B cell (primary cell): ENCODE data around the gene CD55. TPM values are rescaled to one million over a fixed set of nuclear protein-coding genes. Genes with fewer than 3 reads are reported as not detected.

Source experiments
- ATAC-seq: fragments of 200-7000 bp; cut with Tn5 transposase; one replicate; pipeline ENCODE4 v1.10.0; 2021; ENCODE audit warnings: low read depth, mild to moderate bottlenecking, moderate number of reproducible peaks, moderate library complexity
- CTCF ChIA-PET: fragments of 350-600 bp; sonication (Branson Sonifier 250); formaldehyde crosslinking; loops from one replicate; lab custom pipeline; 2021; ENCODE audit warnings: antibody characterized with exemption, inconsistent platforms; lab: Charles Lee
- POLR2A ChIA-PET: fragments of 350-600 bp; sonication (Branson Sonifier 250); formaldehyde crosslinking; loops from one replicate; lab custom pipeline; 2021; ENCODE audit warnings: antibody characterized with exemption; lab: Charles Lee
- DNase-seq: peaks from one replicate; pipeline ENCODE4 v3.0.0; 2013
- H2AFZ ChIP-seq: 2 replicates; pipeline ENCODE4 v1.6.1; 2012; ENCODE audit warnings: mild to moderate bottlenecking, low read depth, low read length; ENCODE audit not compliant: insufficient read depth, poor library complexity, severe bottlenecking
- H3K27ac ChIP-seq, 2 donors: 1 replicate in 1 of 2; 2 replicates in 1 of 2; pipeline ENCODE4 v1.5.1; 2012 to 2013; ENCODE audit warnings: low read length in 2 of 2, mild to moderate bottlenecking in 2 of 2, moderate library complexity in 1 of 2
- H3K27me3 ChIP-seq, 4 experiments: fragments of 200-600 bp in 1 of 4; sonication (generic) in 1 of 4; replicated peaks in 1 of 4; 1 replicate in 2 of 4; 2 replicates in 2 of 4; pipeline versions ENCODE4 v1.6.1 to v1.7.0; 2013 to 2016; ENCODE audit warnings: low read length in 3 of 4, mild to moderate bottlenecking in 2 of 4, mixed read lengths in 1 of 4, moderate library complexity in 1 of 4; ENCODE audit not compliant: insufficient read depth in 4 of 4, control insufficient read depth in 3 of 4; ENCODE audit errors: control extremely low read depth in 1 of 4
- H3K36me3 ChIP-seq, 2 experiments: replicated peaks in 1 of 2; 1 replicate in 1 of 2; 2 replicates in 1 of 2; pipeline versions ENCODE4 v1.6.1 to v1.7.1; 2013; ENCODE audit warnings: low read length in 1 of 2; ENCODE audit not compliant: insufficient read depth in 2 of 2, control insufficient read depth in 1 of 2; ENCODE audit errors: control extremely low read depth in 1 of 2, extremely low read depth in 1 of 2
- H3K4me1 ChIP-seq, 2 donors: fragments of 200-600 bp in 1 of 2; sonication (generic) in 1 of 2; 1 replicate in 1 of 2; 2 replicates in 1 of 2; pipeline versions ENCODE4 v1.5.1 to v1.6.1; 2013 to 2017; ENCODE audit warnings: low read length in 2 of 2; ENCODE audit not compliant: control insufficient read depth in 2 of 2, insufficient read depth in 2 of 2
- H3K4me2 ChIP-seq: replicated peaks from 2 replicates; pipeline ENCODE3; 2012; ENCODE audit warnings: mild to moderate bottlenecking, low read depth, low read length; ENCODE audit not compliant: poor library complexity, severe bottlenecking
- H3K4me3 ChIP-seq, 5 experiments: fragments of 200-600 bp in 1 of 5; sonication (generic) in 1 of 5; 1 replicate in 3 of 5; 2 replicates in 2 of 5; pipeline versions ENCODE4 v1.5.1 to v1.7.0; 2011 to 2016; ENCODE audit warnings: low read length in 4 of 5, mild to moderate bottlenecking in 4 of 5, low read depth in 2 of 5, control low read depth in 1 of 5, moderate library complexity in 1 of 5; ENCODE audit not compliant: insufficient read depth in 1 of 5; ENCODE audit errors: control extremely low read depth in 1 of 5, extremely low read depth in 1 of 5
- H3K79me2 ChIP-seq: fragments of 200-600 bp; sonication (generic); one replicate; pipeline ENCODE4 v1.6.0; 2016; ENCODE audit warnings: low read length; ENCODE audit not compliant: control insufficient read depth, insufficient read depth
- H3K9ac ChIP-seq: fragments of 200-600 bp; sonication (generic); 2 replicates; pipeline ENCODE4 v1.6.1; 2017; ENCODE audit warnings: mild to moderate bottlenecking, low read length, moderate library complexity
- H3K9me3 ChIP-seq, 3 donors: one replicate each; pipeline versions ENCODE4 v1.6.1 to v1.7.1; 2013; ENCODE audit warnings: low read length in 2 of 3; ENCODE audit not compliant: control insufficient read depth in 2 of 3, insufficient read depth in 1 of 3; ENCODE audit errors: control extremely low read depth in 1 of 3
- H4K20me1 ChIP-seq: 2 replicates; pipeline ENCODE4 v1.6.0; 2012; ENCODE audit warnings: mild to moderate bottlenecking, low read length; ENCODE audit not compliant: insufficient read depth, control insufficient read depth, poor library complexity, severe bottlenecking
- H3K27ac Mint-ChIP-seq: one replicate; pipeline ENCODE4 v1.8.0; 2021; ENCODE audit warnings: mixed read lengths
- H3K27me3 Mint-ChIP-seq: one replicate; pipeline ENCODE4 v1.8.0; 2021; ENCODE audit warnings: mixed read lengths
- H3K4me1 Mint-ChIP-seq: one replicate; pipeline ENCODE4 v1.8.0; 2021; ENCODE audit warnings: mixed read lengths
- H3K4me3 Mint-ChIP-seq: one replicate; pipeline ENCODE4 v1.8.0; 2021; ENCODE audit warnings: mixed read lengths
- H3K9me3 Mint-ChIP-seq: one replicate; pipeline ENCODE4 v1.8.0; 2022; ENCODE audit warnings: mixed read lengths; ENCODE audit not compliant: insufficient read depth
- EZH2 ChIP-seq: IDR thresholded peaks from 2 replicates; pipeline ENCODE4 v1.6.1; 2012; ENCODE audit warnings: borderline replicate concordance, low read depth, mild to moderate bottlenecking, moderate library complexity, low read length; ENCODE audit not compliant: insufficient read depth, poor library complexity, severe bottlenecking
- WGBS: methylation state at CpG from one replicate; pipeline ENCODE4 v1.1.5; 2013; ENCODE audit warnings: missing lambda C conversion rate; ENCODE audit not compliant: insufficient coverage; 5-methylcytosine and 5-hydroxymethylcytosine counted together
- intact Hi-C: fragments of 100-400 bp; cut with micrococcal nuclease; formaldehyde crosslinking; loops from one replicate; pipeline ENCODE4 v1.10.0; 2022
- polyA plus RNA-seq: library from polyadenylated mRNA; depleted of rRNA; stranded (reverse); fragments of >200 nt; gene quantifications from 2 replicates; pipeline ENCODE4 v1.2.3, GENCODE V29; 2012
- total RNA-seq, 2 donors: library from RNA; stranded (reverse); fragments of 120-200 nt in 1 of 2; gene quantifications; 1 replicate in 1 of 2; 2 replicates in 1 of 2; pipeline versions ENCODE4 v1.2.3 to v1.2.4, GENCODE V29; 2013 to 2022
- TF ChIP-seq, protein P1 (sequence below): fragments of 200-600 bp; IDR thresholded peaks from one replicate; pipeline ENCODE4 v1.8.0; 2022; ENCODE audit warnings: antibody characterized with exemption, mild to moderate bottlenecking

Gene CD55
- total and polyA plus RNA-seq, 2 donors (not counting 1 experiment from before 2014, with no cell fraction given), result 98.3 to 239 TPM

DNA sequence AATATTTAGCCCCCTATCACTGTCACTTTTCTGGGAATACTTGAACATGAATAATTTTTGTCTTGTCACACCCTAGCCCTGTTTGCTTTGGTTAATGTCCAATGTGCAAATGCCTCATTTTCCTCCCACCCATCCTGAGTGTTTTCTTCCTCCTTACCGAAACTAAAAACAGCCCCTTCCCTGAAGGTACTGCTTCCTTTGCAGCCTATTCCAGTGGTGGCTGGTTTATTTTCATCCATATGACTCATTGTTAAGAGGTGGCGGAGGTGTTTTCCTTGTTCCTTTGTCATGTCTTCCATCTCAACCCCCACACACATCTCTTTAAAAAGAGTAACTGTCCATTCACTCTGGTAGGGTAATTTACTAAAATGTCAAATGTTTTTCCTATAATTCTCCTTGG is 40.4 kb downstream of the CD55 start:
- H3K27ac Mint-ChIP-seq, result no peak overlapping the region
- H3K9ac ChIP-seq, result no peak overlapping the region
- no peak overlapping the region for H2AFZ ChIP-seq
- intact Hi-C loops, result no loop called here
- peaks cover 14 to 64% of the 10 kb centered on the region in 2 experiments for H3K36me3 ChIP-seq
- WGBS, result no CpG with 5 or more reads among the region's 2 CpGs
- ATAC-seq (no peak), DNase-seq (no peak)
- H3K27ac ChIP-seq, result no peak overlapping the region
- no peaks in the 10 kb centered on the region for H3K9me3 ChIP-seq
- no peak overlapping the region for H3K4me3 Mint-ChIP-seq
- no peaks in the 10 kb centered on the region for H3K4me1 ChIP-seq
- no peaks in the 10 kb centered on the region for H3K27me3 Mint-ChIP-seq
- H3K9me3 Mint-ChIP-seq, result no peaks in the 10 kb centered on the region
- H3K27me3 ChIP-seq, result no peaks in the 10 kb centered on the region
- H4K20me1 ChIP-seq, result no peaks in the 10 kb centered on the region
- no peak overlapping the region for H3K4me3 ChIP-seq
- H3K4me2 ChIP-seq, result no peak overlapping the region
- POLR2A ChIA-PET, result no interaction called here
- CTCF ChIA-PET, result interaction anchor here (0.8 kb wide), 1 partner anchor 180 kb away, joined by 3 read pairs; no protein-coding TSS in a partner anchor
- peaks cover 11% of the 10 kb centered on the region for H3K4me1 Mint-ChIP-seq
- H3K79me2 ChIP-seq, result no peaks in the 10 kb centered on the region
- TF ChIP-seq, protein P1, sequence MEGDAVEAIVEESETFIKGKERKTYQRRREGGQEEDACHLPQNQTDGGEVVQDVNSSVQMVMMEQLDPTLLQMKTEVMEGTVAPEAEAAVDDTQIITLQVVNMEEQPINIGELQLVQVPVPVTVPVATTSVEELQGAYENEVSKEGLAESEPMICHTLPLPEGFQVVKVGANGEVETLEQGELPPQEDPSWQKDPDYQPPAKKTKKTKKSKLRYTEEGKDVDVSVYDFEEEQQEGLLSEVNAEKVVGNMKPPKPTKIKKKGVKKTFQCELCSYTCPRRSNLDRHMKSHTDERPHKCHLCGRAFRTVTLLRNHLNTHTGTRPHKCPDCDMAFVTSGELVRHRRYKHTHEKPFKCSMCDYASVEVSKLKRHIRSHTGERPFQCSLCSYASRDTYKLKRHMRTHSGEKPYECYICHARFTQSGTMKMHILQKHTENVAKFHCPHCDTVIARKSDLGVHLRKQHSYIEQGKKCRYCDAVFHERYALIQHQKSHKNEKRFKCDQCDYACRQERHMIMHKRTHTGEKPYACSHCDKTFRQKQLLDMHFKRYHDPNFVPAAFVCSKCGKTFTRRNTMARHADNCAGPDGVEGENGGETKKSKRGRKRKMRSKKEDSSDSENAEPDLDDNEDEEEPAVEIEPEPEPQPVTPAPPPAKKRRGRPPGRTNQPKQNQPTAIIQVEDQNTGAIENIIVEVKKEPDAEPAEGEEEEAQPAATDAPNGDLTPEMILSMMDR, result no peak
- no peak for TF ChIP-seq EZH2

DNA sequence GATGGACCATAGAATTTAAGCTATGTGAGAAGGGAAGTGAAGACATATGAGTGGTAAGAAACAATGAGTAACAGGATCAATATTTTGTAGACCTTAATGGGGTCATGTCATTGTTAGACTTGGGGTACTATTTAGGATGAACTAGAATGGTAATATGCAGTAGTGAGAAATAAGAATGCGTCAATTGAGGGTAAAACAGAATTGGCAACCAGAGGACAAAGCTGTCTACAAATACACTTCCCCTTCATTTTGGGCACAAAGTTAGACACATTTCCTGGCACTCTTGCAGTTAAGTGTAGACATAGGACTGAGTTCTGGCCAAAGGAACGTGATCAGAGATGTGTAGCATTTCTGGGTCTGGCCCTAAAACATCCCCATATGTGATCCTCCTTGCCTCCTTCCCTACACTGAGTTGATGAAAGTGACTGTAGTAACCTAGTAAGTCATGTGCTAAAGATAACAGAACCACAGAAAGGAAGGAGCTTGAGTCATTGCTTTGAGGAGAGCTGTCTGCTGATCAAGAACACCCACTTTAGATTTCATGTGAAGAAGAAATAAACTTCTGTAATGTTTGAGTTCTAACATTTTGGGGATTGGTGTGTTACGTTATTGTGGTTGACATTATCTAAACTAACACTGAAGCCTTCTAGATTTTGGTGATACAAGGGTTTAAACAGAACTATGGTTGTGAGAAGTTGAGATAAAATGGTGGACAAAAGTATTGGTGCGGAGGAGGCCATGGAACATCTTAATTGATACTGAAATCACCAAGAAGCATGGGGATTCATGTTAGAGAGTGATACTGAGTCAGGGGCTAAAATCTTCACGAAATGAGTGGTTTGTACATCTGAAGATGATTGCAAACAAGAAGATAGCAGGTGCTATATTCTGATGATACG is 41.7 kb downstream of the CD55 start:
- POLR2A ChIA-PET, result no interaction called here
- Histone ChIP-seq H3K27me3 (no peaks in the 10 kb centered on the region), H3K4me2 (no peak overlapping the region), H3K9me3 (no peaks in the 10 kb centered on the region), H3K27ac (no peak overlapping the region), H2AFZ (no peak overlapping the region), H4K20me1 (no peaks in the 10 kb centered on the region), H3K4me3 (no peak overlapping the region), H3K36me3 (peaks cover 14 to 67% of the 10 kb centered on the region in 2 experiments), H3K4me1 (no peaks in the 10 kb centered on the region), H3K79me2 (no peaks in the 10 kb centered on the region), H3K9ac (no peak overlapping the region)
- Mint-ChIP-seq H3K27me3 (no peaks in the 10 kb centered on the region), H3K27ac (no peak overlapping the region), H3K4me1 (peaks cover 5% of the 10 kb centered on the region), H3K4me3 (no peak overlapping the region), H3K9me3 (no peaks in the 10 kb centered on the region)
- WGBS, result 100% methylated on average over 2 of the region's 6 CpGs
- CTCF ChIA-PET, result interaction anchor here (1.0 to 1.4 kb wide), 2 partner anchors 12 to 15 kb away, joined by 3 read pairs; no protein-coding TSS in a partner anchor
- ATAC-seq (no peak), DNase-seq (no peak)
- intact Hi-C loops, result no loop called here
- TF ChIP-seq, protein P1, result no peak
- no peak for TF ChIP-seq EZH2
